Measurements from ENCODE around the gene CSRNP2. TPM values are rescaled to one million over a fixed set of nuclear protein-coding genes. Genes with fewer than 3 reads are reported as not detected.

Gene CSRNP2
- total and polyA plus RNA-seq, 2 donors (not counting 3 experiments of a cell fraction or from before 2014, with no cell fraction given): 24.2 to 49.7 TPM

- FAIRE-seq (no peak), DNase-seq (ENCODE audit: low read depth, low spot score) (no peak)
- Histone ChIP-seq H3K4me3 (replicated peaks in 1 of 3; ENCODE audit: insufficient read depth in 1 of 3, low read depth in 1 of 3, low read length in 3 of 3) (no peak overlapping the region), H3K79me2 (ENCODE audit: control insufficient read depth, insufficient read depth, low read length) (peaks cover 57% of the 10 kb centered on the region), H4K20me1 (replicated peaks; ENCODE audit: control insufficient read depth, extremely low read depth, insufficient read depth, low read length) (no peaks in the 10 kb centered on the region), H2AFZ (ENCODE audit: low read depth, low read length) (no peak overlapping the region), H3K9ac (replicated peaks; ENCODE audit: extremely low read depth, insufficient read depth, low read length) (no peak overlapping the region), H3K36me3 (ENCODE audit: control insufficient read depth in 2 of 2, extremely low read depth in 1 of 2, insufficient read depth in 2 of 2, low read length in 2 of 2) (no peaks in the 10 kb centered on the region), H3K9me1 (replicated peaks; ENCODE audit: control insufficient read depth, extremely low read depth, insufficient read depth, low read length) (no peaks in the 10 kb centered on the region), H3K27ac (ENCODE audit: insufficient read depth, low read depth, low read length) (no peak overlapping the region), H3K27me3 (ENCODE audit: control insufficient read depth in 2 of 2, insufficient read depth in 2 of 2, low read length in 2 of 2) (no peaks in the 10 kb centered on the region), H3K4me2 (ENCODE audit: insufficient read depth, low read length) (no peak overlapping the region), H3K4me1 (ENCODE audit: control insufficient read depth, extremely low read depth, insufficient read depth, low read length) (peaks cover 3% of the 10 kb centered on the region), H3K9me3 (replicated peaks; ENCODE audit: control insufficient read depth, insufficient read depth, low read length) (no peaks in the 10 kb centered on the region)
- intact Hi-C loops (cut with micrococcal nuclease): no loop called here
- ChIA-PET CTCF (interaction anchor here (1.1 kb wide), 1 partner anchor 32 kb away, joined by 3 read pairs; no protein-coding TSS in a partner anchor), POLR2A (no interaction called here)
- dilution Hi-C loops (cut with MboI; ENCODE audit: extremely low pct_ligation_motif_present, low sequenced_read_pairs): no loop called here
- TF ChIP-seq POLR2AphosphoS5 (IDR thresholded peaks at IDR 0.05; ENCODE audit: insufficient read depth, low read depth, low read length) (no peak), CTCF (IDR thresholded peaks at IDR 0.05; ENCODE audit: extremely low read depth in 1 of 2, insufficient read depth in 1 of 2, low read depth in 1 of 2, low read length in 2 of 2) (no peak), EZH2 (IDR thresholded peaks at IDR 0.05; ENCODE audit: borderline replicate concordance, low read depth, low read length, severe bottlenecking) (no peak), GATA2 (IDR thresholded peaks at IDR 0.05; ENCODE audit: insufficient read depth, insufficient read length, low read depth, low read length) (no peak), MYC (IDR thresholded peaks at IDR 0.05; ENCODE audit: low read depth, low read length) (no peak)
- no TSS peak for BruUV-seq (replicated peaks)
These were observed 64.4 kb downstream of the CSRNP2 start for GRCh38 chr12:51018956-51019355.

GRCh38 chr12:51017452-51017851 is 65.9 kb downstream of the CSRNP2 start:
- Histone ChIP-seq H3K9ac (replicated peaks; ENCODE audit: extremely low read depth, insufficient read depth, low read length) (no peak overlapping the region), H3K4me1 (ENCODE audit: control insufficient read depth, extremely low read depth, insufficient read depth, low read length) (no peaks in the 10 kb centered on the region), H3K79me2 (ENCODE audit: control insufficient read depth, insufficient read depth, low read length) (peaks cover 48% of the 10 kb centered on the region), H3K9me1 (replicated peaks; ENCODE audit: control insufficient read depth, extremely low read depth, insufficient read depth, low read length) (no peaks in the 10 kb centered on the region), H3K36me3 (ENCODE audit: control insufficient read depth in 2 of 2, extremely low read depth in 1 of 2, insufficient read depth in 2 of 2, low read length in 2 of 2) (no peaks in the 10 kb centered on the region), H3K27me3 (ENCODE audit: control insufficient read depth in 2 of 2, insufficient read depth in 2 of 2, low read length in 2 of 2) (no peaks in the 10 kb centered on the region), H3K9me3 (replicated peaks; ENCODE audit: control insufficient read depth, insufficient read depth, low read length) (no peaks in the 10 kb centered on the region), H2AFZ (ENCODE audit: low read depth, low read length) (no peak overlapping the region), H4K20me1 (replicated peaks; ENCODE audit: control insufficient read depth, extremely low read depth, insufficient read depth, low read length) (no peaks in the 10 kb centered on the region), H3K4me3 (replicated peaks in 1 of 3; ENCODE audit: insufficient read depth in 1 of 3, low read depth in 1 of 3, low read length in 3 of 3) (no peak overlapping the region), H3K4me2 (ENCODE audit: insufficient read depth, low read length) (no peak overlapping the region), H3K27ac (ENCODE audit: insufficient read depth, low read depth, low read length) (no peak overlapping the region)
- ChIA-PET POLR2A (no interaction called here), CTCF (interaction anchor here (1.0 kb wide), 1 partner anchor 9 kb away, joined by 5 read pairs; the partner anchor contains the start of gene SLC11A2)
- BruUV-seq (replicated peaks): no TSS peak
- intact Hi-C loops (cut with micrococcal nuclease): no loop called here
- no peak for FAIRE-seq
- no peak for DNase-seq (ENCODE audit: low read depth, low spot score)
- no peak for TF ChIP-seq EZH2 (IDR thresholded peaks at IDR 0.05; ENCODE audit: borderline replicate concordance, low read depth, low read length, severe bottlenecking)
- TF ChIP-seq POLR2A (IDR thresholded peaks at IDR 0.05; ENCODE audit: low read depth, low read length): no peak
- TF ChIP-seq JUN (IDR thresholded peaks at IDR 0.05; ENCODE audit: borderline replicate concordance, insufficient read depth, insufficient read length, low read depth): no peak
- TF ChIP-seq FOS (IDR thresholded peaks at IDR 0.05; ENCODE audit: borderline replicate concordance, insufficient read depth, low read length): no peak
- TF ChIP-seq MYC (IDR thresholded peaks at IDR 0.05; ENCODE audit: low read depth, low read length): no peak
- TF ChIP-seq CTCF (IDR thresholded peaks at IDR 0.05; ENCODE audit: extremely low read depth in 1 of 2, insufficient read depth in 1 of 2, low read depth in 1 of 2, low read length in 2 of 2): no peak
- no peak for TF ChIP-seq MAX (IDR thresholded peaks at IDR 0.05; ENCODE audit: insufficient read depth, insufficient read length)
- no peak for TF ChIP-seq GATA2 (IDR thresholded peaks at IDR 0.05; ENCODE audit: insufficient read depth, insufficient read length, low read depth, low read length)
- TF ChIP-seq POLR2AphosphoS5 (IDR thresholded peaks at IDR 0.05; ENCODE audit: insufficient read depth, low read depth, low read length): no peak
- dilution Hi-C loops (cut with MboI; ENCODE audit: extremely low pct_ligation_motif_present, low sequenced_read_pairs): no loop called here
